HG02884 (cell line): ENCODE measurements around the gene DDX31.
A peak's percentile ranks its signal among the peaks of the same experiment; 100 is the strongest.

Experiments
- ATAC-seq: cut with Tn5 transposase; IDR thresholded peaks from one replicate; pipeline ENCODE4 v1.9.1; 2021; ENCODE audit warnings: mild to moderate bottlenecking, moderate library complexity; ENCODE audit not compliant: unreplicated experiment

DDX31 gene

DNA sequence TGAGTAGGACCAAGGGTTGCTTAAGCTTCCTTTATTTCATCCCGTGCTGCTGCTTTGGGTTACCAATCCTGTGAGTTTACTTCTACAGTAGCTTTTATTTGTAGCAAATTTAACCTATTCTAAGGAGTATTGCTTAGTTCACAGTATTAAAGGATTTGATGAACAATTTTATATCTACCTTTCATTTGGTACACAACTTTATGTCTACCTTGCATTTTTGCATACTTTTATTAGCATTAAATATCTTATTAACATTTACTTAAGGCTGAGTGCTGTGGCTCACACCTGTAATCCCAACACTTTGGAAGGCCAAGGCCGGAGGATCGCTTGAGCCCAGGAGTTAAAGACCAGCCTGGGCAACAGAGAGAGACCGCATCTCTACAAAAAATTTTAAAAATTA is 4.7 kb upstream of the DDX31 start:
- ATAC-seq, result no peak

DNA sequence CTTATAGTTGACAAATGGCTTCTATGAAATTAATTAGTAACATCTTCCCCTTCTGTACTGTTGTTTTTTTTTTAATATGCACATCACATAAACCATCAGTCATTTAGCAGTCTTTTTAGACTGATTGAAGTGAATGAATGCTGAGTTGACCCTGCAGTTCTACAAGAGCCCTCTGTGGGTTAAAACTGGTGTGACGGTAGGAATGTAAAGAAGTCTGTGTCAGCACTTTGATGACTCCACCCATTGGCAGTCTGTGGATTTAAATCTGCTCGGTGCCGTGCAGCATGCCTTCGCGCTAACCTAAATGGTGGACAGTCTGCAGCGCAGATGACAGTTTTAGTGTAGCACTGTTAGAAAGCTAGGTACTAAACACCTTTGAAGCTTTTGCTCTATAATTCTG is 3.6 kb upstream of the DDX31 start:
- no peak for ATAC-seq

DNA sequence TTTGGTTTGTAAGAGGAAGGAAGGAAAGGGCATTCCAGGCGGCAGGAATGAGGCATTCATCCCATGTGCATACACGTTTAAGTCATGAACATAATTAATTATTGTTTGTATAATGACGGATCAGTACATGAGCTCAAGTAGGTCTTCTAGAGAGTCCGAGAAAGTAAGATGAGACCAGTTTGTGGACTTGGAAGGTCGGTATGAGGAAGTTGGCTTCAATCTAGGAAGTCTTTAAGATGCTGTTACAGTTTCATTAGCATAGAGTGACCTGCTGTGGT is 2.6 kb upstream of the DDX31 start:
- no peak for ATAC-seq

DNA sequence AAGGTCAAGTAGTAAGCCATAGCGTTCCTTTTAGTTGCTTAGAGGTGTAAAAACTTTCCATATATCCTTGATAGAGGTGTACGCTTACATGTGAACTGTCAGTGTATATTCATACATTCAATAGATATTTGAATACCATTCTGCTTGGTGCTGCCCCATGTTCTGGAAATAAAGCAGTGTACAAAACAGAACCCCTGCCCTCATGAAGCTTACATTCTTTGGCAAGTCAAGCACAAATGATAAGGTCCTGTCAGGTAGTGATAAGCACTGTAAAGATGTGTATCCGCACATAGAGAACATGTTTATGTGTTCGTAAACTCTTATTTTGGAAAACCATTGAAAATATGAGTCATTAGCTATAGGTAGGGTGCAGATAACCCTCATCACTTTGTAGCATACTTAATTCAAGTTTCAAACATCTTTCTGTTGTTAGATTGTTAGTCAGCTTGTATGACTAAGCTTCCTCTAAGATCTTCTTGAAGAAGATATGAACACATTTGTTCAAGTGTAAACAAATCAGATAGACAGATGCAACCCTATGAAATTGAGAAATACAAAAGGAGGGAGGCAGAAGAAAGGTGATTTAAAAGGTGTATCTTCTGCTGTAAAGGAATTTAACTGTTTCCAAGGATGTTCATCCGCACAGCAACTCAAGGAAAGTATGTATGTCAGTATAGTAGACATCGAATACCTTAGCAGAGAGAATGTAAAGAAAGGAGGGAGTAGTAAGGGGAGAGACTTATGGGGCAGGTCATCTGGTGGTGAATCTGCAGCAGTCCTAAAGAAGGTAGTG is 2.0 kb upstream of the DDX31 start:
- no peak for ATAC-seq

DNA sequence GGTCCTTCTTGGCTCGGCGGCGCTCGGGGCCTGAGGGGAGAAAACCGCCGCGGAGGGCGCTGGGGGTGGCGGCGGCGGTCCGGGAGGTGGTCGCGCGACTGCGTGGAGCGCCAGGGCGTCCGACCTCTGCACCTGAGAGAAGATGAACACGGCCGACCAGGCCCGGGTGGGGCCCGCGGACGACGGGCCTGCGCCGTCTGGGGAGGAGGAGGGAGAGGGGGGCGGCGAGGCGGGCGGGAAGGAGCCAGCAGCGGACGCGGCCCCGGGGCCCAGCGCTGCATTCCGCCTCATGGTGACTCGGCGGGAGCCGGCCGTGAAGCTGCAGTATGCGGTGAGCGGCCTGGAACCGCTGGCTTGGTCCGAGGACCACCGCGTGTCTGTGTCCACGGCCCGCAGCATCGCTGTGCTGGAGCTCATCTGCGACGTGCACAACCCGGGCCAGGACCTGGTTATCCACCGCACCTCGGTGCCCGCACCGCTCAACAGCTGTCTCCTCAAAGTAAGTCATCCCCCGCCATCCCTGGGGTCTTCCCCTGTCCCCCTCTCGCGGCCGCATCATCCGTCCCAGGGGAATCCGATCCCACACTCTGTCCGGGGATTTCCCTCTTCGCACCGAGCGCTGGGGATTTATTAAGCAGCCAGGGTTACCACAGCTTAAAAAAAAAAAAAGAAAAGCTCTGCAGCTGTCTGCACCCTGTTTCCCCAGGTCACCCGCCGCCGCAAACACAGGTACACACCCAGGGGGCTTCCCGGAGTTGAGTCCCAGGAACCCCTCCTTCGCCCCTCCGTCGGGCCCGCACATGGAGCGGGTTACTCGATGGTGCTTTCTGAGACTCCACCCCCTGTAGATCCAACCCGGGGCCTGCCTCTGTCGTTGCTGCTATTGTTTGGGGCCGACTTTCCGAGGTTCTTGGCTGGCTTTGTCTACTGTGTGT is 941 bp upstream of the DDX31 start, which contains the start of gene GTF3C4:
Gene GTF3C4, plus strand, starts transcription at position 8 of the 935 bp plus-strand sequence. Its CDS starts 135 bp downstream, at position 143.
- ATAC-seq, result peak; percentile 20

DNA sequence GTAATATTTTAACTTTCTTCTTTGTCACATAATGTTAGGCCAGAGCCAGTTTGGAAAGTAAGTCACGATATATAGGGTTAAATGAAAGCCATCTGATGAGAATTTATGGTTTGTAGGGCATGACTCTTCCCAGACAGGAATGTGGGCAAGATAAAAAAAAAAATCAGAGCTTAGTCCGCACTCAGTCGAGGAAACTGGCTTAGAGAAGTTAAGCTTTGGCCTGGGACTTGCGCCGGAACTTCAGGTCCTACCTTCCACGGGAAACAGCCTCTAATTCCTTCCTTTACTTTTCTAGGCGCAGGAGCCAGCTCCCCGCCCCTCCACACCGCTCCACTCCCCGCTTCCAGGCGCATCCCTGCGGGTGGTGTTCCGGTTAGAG is 475 bp downstream of the DDX31 start:
- no peak for ATAC-seq

DNA sequence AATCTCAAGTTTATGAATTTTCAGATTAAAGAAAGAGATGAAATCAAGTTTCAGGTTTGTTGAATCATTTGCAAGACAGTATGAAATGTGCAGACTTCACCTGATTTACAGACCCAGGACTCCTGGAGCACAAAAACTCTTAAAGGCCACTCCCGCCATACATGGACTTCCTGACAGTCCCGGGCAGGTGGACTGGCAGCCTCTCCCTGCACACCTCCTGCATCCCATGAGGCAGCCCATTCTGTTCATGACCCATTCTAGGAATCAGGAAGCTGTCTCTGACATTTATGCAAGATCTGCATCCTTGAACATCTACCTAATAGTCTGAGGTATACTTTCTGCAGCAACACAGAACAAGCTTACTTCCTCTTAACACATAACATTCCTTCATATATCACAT is 5.9 kb downstream of the DDX31 start:
- ATAC-seq, result no peak

DNA sequence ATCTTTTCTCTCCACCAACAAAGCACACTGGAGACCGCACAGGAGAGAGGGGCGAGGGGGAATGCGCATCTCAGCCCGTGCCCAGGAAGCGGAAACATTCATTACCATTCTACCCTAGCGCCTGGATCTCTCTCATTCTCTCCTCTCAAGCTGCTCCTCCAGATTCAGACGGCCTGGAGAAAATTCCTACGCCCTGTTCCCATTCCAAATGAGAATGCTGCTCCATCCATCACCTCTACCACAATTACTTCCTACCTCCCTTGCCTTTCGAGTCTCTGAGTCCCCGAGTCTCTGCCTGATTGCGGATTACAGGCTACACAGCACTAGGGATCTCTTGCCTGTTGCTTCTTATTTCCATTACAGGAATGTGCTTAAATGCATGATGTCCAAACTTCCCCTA is 6.7 kb downstream of the DDX31 start:
- ATAC-seq, result no peak

DNA sequence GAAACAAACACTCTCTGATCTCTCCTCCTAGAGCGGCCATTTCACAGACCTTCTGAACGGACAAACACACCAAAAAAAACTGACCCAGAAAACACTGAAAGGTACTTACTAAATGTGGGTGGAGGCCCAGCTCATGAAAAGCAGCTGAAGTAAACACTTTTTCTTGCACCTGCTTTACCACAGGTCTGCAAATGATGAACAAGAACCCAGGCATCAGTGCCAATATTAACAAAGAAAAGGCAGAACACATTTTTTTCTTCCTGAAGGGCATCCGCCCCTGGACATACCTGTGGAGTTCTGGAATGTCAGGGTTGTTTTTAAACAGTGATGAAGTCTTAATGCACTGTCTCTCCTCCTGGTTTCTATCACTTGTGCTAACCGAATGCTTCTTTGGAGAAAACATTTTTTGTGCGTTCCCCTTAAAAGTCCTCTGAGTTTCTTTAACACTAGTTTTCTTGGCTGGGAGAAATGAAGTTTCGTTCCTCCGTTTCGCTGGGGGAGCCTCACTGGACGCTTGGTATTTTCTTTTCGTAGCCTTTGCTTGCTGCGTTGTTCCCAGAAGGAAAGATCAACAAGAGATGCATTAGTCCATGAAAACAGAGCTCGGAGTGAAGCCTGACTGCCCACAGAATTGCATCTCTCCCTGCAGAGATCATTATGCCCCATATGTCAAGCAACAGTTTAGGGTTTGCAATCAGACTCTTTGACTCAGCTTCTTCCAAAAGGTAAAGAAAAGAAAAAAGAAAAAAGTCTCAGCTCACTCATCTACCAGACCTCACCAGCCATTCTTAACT is 7.4 kb downstream of the DDX31 start:
- ATAC-seq, result no peak

DNA sequence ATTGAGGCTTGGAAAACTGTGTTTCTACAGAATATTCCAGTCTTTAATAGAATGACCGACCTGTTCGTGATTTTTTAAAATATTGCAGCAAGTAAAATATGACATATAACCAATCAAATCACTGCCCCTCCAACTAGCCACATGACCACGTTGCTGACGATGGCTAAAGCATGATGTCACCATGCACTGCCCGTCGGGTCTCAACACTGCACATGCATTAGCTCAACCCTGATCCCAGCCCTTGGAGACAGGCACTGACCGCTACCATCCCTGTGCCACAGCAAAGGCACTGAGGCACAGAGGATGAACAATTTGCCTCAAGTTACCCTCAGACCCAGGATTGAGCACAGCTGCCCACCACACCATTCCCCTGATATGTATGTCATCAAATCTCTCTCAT is 13.5 kb downstream of the DDX31 start:
- no peak for ATAC-seq

DNA sequence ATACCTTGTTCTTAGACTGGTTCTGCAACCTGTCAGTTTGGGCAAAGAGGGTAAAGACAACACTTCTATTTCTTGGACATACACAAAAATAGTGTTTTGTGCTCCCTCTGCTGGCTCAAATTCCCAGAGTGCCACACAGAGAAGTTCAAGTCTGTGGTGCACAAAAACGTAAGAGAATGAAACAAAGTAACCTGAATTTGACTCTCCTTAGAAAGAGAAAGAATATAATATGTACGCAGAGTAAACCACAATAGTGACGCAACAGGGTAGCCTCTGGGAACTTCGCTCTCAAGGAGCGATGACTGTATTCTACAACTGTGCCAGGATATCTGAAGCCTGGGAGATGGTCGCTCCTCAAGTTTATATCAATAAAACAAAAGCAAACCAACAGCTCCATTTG is 18.5 kb downstream of the DDX31 start:
- ATAC-seq, result no peak

DNA sequence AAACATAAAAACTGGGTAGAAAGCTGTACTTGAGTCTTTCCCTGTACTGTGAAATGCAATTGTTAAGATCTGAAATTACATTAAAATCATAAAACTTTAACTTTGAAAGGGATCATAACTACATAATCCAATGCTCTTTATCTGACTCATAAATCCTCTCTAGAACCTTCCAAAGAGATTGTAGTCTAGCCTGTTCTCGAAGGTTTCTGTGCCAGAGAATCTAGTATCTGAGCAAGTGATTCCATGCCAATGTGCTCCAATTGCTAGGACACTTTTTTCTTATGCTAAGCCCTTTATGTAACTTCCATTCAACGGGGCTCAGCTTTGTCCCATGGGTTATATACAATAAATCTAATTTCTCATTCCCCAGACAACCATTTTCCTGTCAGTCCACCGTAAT is 21.1 kb downstream of the DDX31 start:
- no peak for ATAC-seq

DNA sequence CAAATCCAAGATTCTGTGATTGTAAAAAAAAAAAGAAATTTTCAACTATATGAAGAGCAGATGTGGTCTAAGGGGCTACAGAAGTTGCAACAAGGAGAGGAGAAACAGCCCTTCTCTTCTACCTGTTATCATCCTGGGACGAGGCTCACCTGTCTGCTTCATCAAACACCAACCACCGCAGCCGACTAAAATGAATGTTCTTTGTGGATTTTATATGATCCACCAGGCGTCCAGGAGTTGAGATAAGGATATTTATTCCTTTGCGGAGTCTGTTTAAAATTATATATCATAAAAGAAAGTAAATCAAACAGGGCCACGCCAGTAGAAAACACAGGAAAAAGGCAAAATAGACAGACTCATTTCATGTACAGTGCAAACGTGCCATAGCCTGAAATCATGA is 21.5 kb downstream of the DDX31 start:
- ATAC-seq, result no peak

DNA sequence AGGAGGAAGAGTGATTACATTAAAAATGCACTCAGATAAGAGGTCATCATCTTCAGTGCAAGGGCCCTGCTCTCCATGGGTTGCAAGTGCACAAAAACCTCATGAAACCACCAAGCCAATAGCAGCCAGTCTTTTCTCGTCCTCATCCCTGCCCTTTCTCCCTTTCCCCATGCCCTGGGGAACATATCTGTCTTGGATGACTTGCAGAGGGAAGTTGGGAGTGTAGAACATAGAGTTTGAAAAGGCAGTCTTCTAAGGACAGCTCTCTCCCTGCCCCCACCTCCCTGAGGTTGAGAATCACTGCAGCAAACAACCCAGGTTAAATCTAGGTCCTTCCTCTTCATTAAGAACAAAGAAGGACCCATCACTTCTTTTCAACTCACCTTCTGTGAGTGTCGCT is 22.0 kb downstream of the DDX31 start:
- no peak for ATAC-seq

DNA sequence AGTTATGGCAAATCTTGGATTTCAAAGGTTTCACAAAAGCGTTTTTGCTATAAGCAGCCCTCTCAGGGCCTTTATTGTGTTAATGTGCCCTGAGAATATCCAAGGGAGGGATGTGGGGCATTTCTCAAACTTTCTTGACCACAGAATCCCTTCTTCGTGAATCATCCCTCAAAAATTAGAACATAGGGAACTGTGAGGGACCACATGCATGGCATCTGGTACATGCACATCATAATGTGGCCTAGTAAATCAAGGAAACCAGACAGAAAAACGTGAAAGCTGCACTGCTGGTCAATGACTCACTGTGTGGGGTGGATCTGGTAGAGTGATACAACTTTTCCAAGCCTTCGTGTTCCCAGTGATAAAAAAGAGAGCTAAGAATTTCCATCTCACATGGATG is 22.4 kb downstream of the DDX31 start:
- ATAC-seq, result no peak

DNA sequence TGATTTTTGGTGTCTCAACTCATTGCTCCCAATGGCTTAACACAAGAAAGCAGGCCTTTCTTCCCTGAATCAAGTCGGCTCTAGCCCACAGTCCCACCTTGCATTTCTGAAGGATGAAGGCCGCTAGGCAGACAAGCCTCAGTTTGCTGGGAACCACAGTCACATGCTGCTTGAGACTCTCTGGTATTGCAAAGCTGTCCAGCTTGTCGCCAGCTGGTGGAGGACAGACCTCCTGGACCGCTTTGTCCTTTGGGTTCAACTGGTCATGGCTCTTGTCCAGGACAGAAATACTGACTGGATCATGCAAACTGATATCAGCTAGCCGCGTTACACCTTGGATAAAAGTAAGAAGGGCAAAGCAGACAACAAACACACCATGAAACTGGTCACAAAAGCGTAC is 23.1 kb downstream of the DDX31 start:
- no peak for ATAC-seq

DNA sequence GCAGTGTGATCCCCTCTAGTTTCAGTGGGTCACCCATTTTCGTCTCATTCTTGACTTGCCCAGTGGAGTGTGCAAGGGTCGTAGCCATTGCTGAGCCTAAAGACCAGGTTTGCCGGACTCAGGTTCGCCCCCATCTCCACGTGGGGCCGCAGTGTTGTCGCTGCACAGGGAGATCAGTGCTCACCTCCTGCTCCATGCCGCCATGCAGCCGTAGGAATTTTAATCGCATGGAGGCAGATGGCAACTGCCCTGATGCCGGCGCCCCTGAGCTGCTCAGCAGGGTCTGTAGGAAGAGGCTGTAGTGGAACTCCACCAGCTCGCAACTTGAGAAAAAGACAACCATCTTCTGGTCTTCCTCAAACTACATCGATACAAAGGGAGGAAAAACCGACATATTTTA is 24.1 kb downstream of the DDX31 start:
- no peak for ATAC-seq

DNA sequence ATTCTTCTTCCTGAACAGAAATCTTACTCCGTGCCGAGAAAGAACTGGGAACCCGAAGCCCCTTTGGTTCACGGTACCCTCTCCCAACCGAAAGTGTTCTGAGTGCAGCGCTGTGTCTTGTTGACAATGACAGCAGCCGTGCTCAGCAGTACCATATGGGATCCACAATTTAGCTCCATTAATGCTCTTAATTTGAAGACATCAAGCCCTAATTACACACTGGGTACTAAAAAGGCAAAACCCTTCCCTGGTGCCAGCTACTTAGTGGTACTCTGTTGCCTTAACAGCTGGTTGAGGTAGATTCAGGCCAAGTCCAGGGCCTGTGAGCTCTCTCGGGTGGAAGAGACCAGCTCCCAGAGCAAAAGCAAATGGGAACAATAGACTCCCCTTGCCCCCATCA is 24.5 kb downstream of the DDX31 start:
- ATAC-seq, result no peak

DNA sequence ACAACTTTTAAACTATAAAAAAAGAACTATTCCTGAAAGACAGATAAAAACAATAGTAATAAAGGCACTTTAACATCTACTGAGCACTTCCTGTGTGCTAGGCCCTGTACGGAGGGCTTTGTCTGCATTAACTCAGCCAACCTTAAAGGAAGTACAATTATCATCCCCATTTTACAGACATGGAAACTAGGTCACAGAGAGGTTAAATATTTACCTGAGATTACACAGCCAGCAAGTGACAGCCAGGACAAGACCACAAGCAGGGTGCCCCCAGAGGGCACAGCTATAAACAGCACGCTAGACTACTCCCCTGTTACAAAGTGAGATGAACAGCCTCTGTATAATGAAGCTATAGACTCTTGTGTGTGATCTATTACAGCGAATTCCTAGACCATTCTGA is 25.5 kb downstream of the DDX31 start:
- ATAC-seq, result no peak

DNA sequence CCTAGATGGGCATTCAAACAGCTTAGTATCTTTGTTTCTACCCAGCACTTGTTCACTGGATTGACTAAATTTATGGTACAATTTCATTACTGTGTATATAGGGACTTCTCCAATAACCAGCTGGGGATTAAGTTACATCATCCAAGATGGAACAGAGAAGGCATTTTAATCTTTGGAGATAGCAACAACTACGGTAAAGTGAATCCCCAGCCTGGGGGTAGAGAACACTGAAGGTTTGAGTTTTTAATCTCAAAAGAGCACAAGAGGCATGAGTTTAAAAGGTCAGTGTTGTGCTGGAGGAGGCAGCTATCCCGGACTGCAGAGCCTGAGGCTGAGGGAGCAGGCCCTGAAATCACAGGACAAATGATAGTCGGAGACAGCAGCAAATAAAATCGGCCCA is 28.6 kb downstream of the DDX31 start:
- no peak for ATAC-seq

DNA sequence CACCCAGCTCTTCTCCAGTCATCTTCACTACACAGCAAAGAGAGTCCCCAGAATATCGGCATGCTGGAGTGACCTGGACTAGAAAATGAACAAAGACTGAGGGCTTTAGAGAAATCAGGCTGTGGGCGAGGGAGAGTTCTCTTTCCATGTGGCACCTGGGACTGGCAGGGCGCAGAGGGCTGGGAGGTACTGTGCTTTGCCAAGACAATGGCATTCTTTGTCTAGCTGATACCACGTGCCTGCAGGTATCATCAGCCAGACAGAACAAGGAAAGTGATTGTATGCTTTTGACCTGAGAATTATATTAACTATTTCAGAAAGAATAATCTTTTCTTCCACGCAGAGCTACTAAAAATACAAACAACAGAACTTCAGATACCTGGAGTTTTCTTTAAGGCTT is 30.5 kb downstream of the DDX31 start:
- no peak for ATAC-seq

DNA sequence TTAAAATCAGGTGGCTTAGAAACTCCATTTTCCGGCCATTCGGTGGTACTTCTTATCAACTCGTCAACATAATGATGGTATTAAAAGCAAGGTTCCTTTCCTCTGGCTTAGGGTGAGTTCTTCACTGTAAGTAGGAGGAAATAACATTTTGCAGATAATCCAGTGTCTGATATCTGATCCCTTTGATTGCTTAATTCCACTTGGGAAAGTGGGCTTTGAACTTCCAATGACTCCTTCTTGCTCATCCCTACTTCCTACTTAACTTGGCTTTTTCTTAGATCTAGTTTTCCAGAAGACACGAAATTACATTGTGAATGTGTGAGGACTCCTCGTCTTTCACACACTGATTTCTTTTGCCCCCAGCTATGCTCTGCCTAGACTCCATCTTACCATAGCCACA is 31.5 kb downstream of the DDX31 start:
- ATAC-seq, result no peak
